Midbrain (tissue), 1 donor: Measurements from ENCODE around the gene AKIRIN2.

ENCODE experiments used
- DNase-seq: peaks from one replicate; lab custom pipeline; 2025; lab: John Stamatoyannopoulos, UW

Gene AKIRIN2

GRCh38 chr6:87654875-87655454 lies 47.1 kb downstream of the AKIRIN2 start:
- no peak for DNase-seq

GRCh38 chr6:87654122-87654521 lies 47.9 kb downstream of the AKIRIN2 start:
- no peak for DNase-seq

DNA sequence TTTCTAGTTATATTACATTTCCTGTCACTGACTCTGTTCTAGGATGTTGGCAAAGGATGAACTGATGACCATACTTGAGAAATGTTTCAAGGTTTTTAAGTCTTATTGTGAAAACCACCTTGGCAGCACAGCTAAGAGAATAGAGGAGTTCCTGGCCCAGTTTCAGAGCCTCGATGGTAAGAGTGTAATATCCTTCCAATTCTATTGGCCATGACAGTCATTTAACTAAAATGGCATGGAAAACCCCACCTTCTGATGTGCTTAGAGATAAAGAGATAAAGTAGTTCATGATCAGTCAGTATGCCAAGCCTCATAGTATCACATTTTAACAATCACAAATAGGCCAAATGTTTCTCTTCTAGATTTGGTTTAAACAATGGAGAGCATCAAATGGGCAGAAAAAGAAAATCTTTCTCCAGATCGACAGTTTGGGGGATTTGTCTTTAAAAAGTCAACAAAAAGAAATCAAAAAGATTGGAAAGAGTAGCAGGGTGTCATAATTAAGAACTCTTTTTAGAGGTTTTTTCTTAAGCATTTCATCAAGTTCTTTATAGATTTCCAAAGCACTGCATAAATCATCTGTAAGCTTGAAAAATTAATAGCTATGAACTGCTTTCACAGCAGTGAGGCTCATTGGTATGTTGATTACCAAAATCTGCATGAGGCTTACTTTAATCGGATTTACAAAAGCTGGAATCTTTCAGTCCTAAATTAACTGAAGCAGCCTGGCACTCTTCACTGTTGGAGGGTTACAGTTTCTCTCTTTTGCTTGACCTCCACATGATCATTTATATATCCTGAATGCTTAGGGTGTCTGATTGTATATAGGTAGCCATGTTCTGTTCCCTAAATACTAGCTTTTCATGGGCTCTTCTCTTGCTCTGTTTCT lies 48.7 kb downstream of the AKIRIN2 start:
- no peak for DNase-seq

DNA sequence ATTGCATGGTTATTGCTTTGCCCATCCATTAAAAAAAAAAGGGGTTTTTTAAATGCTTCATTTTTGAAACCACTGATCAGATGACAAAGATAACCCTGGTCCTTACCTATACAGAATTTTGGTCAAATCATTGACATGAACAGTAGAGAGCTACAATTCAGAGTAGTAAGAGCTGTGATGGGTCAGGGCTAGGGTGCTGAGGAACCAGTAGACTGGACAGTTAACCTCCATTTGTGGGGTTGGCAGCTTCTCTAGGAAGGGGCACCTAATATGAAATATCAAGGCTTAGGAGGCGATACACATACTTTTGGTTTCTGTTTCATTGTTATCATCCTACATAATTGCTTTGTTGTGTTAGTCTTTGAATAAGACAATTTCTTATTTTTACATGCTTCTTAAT lies 57.0 kb downstream of the AKIRIN2 start:
- DNase-seq, result no peak

GRCh38 chr6:87641065-87641692 lies 60.9 kb downstream of the AKIRIN2 start:
- DNase-seq, result no peak

DNA sequence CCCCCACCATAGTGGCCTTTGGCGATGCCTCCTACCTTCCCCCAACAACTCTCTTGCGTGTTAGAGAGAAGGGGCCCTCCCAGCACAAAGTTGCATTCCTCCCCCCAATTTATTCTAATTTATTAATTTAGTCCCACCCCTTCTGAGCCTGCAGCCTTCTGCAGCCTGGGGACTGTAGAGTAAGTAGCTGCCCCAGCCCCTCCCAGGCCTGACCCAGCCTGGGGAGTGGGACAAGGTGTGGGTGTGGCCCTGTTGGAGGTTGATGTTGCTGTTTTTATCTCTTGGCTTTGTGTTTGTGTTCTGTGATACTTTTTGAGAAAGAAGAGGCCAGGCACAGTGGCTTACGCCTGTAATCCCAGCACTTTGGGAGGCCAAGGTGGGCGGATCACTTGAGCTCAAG lies 62.7 kb downstream of the AKIRIN2 start:
- DNase-seq, result no peak

GRCh38 chr6:87637106-87637505 lies 64.9 kb downstream of the AKIRIN2 start:
- DNase-seq, result no peak

DNA sequence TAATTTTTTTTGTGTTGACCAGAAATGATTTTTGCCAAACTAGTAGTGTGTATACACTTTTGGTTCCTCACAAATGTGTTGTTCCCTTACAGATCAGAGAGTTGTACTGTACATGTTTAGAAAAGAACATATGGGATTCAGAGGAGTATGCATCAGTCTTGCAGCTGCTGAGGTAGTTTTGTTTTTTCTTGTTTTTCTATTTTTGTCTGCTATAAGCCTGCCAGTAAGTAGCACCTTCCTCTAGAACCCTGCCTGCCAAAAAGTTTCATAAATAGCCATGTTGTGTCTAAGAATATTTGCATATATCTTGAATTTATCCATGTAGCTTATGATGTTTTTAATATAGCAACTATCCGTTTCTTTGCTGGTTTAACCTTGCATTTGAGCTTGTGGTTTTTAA lies 65.7 kb downstream of the AKIRIN2 start:
- DNase-seq, result no peak

- DNase-seq, result no peak
These were observed 68.2 kb downstream of the AKIRIN2 start for GRCh38 chr6:87633851-87634250.

- no peak for DNase-seq
These were observed 71.3 kb downstream of the AKIRIN2 start for GRCh38 chr6:87630746-87631145.

- DNase-seq, result no peak
These were observed 73.2 kb downstream of the AKIRIN2 start for GRCh38 chr6:87628881-87629280.

DNA sequence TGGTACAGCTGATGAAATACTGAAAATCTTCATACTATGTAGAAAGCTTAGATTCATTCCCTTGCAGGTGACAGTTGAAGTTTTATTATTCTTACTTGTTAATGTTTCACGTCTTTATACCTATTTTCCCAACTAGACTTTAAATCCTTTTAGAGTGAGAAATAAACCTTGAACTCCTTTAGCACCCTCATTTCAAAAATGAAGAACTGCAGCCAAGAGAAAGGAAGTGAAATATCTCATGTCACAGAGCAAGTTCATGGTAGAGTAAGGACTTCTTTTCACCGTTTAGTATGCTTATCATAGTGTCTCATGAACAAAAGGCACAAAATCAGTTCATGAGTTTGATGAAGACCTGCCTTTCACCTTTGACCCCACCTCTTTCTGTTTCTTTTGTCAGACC lies 73.6 kb downstream of the AKIRIN2 start:
- DNase-seq, result no peak
